HUDEP-2 (cell line): ENCODE results near the gene TCF12.
"Not testable (repeated sequence)": the region's sequence is repeated elsewhere in the genome, so short reads cannot be mapped to it uniquely, and the experiment has no call there.

Experiments used
- DNase-seq, 76 experiments: peaks; one replicate each; lab custom pipeline; 2025; ENCODE audit not compliant: unreplicated experiment in 76 of 76; lab: John Stamatoyannopoulos, UW

The TCF12 gene

GRCh38 chr15:57082054-57082728, 163.7 kb downstream of the TCF12 start:
- peak in 34 of 76 experiments; percentile 1 to 63 (median 32) for DNase-seq

- no peak for DNase-seq
Observed at GRCh38 chr15:57084192-57084591, 165.7 kb downstream of the TCF12 start.

GRCh38 chr15:57085267-57085666, 166.8 kb downstream of the TCF12 start:
- peak in 15 of 76 experiments; percentile 2 to 52 (median 25) for DNase-seq

GRCh38 chr15:57086857-57087427, 168.5 kb downstream of the TCF12 start:
- DNase-seq, result no peak

- no peak for DNase-seq
Observed at GRCh38 chr15:57089815-57090495, 171.5 kb downstream of the TCF12 start.

GRCh38 chr15:57090496-57090859, 172.0 kb downstream of the TCF12 start:
- DNase-seq, result no peak

- DNase-seq, result no peak
Observed at GRCh38 chr15:57091636-57092035, 173.2 kb downstream of the TCF12 start.

- no peak for DNase-seq
Observed at GRCh38 chr15:57092252-57092651, 173.8 kb downstream of the TCF12 start.

GRCh38 chr15:57094321-57095257, 176.1 kb downstream of the TCF12 start:
- no peak for DNase-seq

- no peak for DNase-seq
Observed at GRCh38 chr15:57095896-57096295, 177.5 kb downstream of the TCF12 start.

GRCh38 chr15:57097246-57097645, 178.8 kb downstream of the TCF12 start:
- DNase-seq, result no peak

GRCh38 chr15:57097919-57098543, 179.6 kb downstream of the TCF12 start:
- DNase-seq, result not testable (repeated sequence)

- no peak for DNase-seq
Observed at GRCh38 chr15:57098896-57099295, 180.5 kb downstream of the TCF12 start.

- no peak for DNase-seq
Observed at GRCh38 chr15:57100136-57100539, 181.7 kb downstream of the TCF12 start.

GRCh38 chr15:57102858-57103257, 184.4 kb downstream of the TCF12 start:
- DNase-seq, result no peak

GRCh38 chr15:57108296-57108695, 189.9 kb downstream of the TCF12 start:
- no peak for DNase-seq

GRCh38 chr15:57109005-57109404, 190.6 kb downstream of the TCF12 start:
- no peak for DNase-seq

GRCh38 chr15:57111002-57111401, 192.6 kb downstream of the TCF12 start:
- DNase-seq, result no peak

- DNase-seq, result no peak
Observed at GRCh38 chr15:57112178-57112577, 193.7 kb downstream of the TCF12 start.

- DNase-seq, result peak in 8 of 76 experiments; percentile 3 to 29 (median 14)
Observed at GRCh38 chr15:57114070-57114469, 195.6 kb downstream of the TCF12 start.
